Activated effector memory CD4-positive, alpha-beta T cell treated with anti-CD3 and anti-CD28 coated beads, Interleukin-2, amount 50 U/mL, for 16 hours (primary cell): Measurements from ENCODE around the gene TFEB.

Experiments used
- DNase-seq: peaks from one replicate; pipeline ENCODE4 v3.0.0-alpha.2; 2020

TFEB gene

DNA sequence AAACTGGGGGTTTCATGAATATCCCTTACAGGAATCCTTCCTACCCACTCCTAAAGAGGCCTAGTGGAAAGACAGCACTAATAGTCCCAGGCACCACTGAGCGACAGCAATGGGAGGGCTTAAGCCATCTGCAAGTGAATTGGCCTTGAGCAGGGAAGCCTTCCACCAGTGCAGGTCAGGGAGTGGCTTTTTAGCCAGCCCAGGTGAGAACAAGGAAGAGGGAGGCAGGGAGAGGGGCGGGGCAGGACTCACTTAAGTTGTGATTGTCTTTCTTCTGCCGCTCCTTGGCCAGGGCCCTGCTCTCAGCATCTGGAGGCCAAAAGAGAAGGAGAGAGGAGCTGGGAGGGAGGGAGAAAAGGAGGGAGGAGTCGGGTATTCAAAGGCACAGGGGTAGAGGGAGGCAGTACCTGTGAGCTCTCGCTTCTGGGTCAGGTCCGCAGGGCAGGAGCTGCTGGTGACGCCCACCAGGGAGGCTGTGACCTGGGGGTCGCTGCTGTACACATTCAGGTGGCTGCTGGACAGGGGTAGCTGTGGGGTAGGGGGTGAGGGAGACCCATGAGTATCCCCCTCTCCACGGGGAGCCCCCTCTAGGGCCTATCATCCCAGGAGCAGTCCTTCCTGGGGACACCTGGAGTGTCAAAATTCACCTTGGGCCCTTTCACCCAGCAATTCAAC, 47.8 kb downstream of the TFEB start:
- peak; percentile 57 for DNase-seq

DNA sequence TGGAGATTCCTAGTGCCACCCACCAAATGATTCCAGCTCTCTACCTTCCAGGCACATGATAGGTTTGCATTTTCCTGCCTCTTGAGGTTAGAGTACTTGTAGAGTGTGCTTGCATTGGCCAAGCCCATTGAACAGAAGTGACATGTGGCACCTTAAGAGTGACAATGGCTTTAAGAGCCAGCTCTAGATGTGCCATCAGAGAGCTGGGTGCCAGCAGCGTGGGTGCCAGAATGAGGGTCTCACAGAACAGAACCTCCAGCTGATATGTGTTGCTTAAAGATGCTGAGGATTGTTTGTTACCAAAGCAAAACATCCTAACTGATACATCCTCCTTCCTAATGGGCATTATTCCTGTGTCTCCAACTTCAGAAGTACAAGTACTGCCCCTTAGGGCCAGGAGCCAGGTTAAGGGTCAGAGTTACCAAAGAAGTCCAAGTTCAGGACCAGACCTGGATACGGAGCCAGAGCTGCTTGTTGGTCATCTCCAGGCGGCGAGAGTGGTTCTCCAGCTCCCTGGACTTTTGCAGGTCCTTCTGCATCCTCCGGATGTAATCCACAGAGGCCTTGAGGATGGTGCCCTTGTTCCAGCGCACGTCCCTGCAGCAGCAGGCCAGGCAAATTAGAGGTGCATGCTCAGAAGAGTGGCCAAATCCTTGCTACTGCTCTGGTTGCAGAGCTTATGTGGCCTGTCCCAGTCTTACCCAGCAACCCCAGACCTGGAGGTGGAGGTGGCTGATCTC, 49.6 kb downstream of the TFEB start:
- no peak for DNase-seq

DNA sequence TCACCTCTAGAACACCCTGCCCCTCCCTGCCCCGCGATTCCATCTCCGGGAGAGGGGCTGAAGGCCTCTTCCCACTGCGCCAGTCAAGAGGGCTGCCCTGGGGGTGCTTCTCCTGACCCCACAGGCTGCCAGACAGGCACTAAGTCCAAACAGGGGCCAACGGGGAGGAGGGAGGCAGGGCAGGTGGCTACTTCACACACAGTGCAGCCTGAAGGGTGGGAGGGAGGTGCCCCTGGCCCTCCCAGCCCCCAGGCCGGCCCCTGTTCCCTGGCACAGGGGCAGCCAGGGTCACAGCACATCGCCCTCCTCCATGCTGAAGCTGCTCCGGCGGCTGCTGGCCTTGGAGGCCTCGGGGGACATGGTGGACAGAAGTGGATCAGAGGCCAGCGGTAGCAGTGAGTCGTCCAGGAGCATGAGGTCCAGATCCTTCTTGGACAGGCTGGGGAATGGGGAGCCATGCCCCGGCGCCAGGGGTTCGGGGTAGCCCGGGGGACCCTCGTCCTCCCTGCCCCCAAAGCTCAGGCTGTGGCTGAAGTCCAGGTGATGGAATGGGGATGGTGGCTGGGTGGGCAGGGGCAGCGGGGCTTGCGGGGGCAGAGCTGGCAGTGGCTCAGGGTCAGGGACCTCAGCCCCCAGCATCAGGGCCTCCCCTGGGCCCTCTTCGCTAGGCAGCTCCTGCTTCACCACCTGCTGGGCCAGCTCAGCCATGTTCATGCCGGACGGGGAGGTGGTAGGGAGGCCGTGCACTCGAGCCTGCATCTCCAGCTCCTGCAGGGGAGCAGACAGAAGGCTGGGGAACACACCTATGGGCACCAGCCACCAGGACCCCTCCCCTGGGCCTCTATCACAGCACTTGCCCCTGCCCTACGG, 50.9 kb downstream of the TFEB start:
- peak; percentile 61 for DNase-seq

DNA sequence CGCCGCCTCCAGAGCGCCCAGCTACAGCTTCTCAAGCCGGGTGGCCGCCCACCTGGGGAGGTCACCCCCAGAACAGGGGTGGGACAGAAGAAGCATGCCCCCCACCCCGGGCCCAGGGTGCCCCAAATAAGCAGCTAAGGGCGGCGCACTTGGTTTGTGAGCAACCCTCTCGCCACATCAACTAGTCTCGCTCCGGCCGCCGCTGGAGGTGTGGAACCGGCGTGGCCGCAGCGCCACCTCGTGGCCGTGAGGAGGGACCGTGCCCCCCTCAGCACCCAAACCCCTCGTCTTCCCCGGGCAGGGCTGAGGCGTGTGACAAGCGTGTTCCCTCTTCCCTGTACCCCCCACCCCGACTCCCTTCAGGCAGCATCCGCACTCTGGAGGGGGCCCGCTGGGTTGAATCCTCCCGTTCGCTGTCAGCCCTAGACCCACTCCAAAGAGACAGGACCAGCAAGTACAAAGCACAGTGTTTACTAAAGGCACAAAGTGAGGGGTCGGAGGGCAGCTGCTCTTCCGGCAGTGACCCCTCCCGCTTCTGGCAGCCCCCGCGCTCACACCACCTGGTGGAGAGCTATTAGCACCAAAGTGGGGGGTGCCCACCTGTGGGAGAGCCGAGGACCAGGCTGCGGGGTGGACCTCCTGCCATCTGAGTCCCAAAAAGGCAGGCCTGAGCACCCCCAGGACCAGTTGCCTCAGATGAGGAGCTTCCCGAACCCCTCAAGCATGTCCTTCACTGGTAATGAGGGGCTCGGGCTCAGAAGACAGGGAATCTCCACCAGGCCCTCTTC, 51.7 kb downstream of the TFEB start:
- DNase-seq = peak; percentile 91

DNA sequence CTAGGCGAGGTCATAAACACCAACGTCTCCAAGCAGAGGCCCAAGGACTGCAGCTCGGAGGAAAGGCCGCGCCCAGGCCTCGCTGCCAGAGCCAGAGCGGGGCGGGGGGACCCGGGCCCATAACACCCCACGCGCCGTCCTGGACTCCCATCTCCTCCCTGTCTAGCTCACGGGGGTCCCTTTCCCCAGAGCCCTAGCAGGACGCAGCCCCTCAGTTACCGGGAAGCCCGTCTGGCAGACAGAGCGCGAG, 52.2 kb downstream of the TFEB start:
- DNase-seq = no peak

DNA sequence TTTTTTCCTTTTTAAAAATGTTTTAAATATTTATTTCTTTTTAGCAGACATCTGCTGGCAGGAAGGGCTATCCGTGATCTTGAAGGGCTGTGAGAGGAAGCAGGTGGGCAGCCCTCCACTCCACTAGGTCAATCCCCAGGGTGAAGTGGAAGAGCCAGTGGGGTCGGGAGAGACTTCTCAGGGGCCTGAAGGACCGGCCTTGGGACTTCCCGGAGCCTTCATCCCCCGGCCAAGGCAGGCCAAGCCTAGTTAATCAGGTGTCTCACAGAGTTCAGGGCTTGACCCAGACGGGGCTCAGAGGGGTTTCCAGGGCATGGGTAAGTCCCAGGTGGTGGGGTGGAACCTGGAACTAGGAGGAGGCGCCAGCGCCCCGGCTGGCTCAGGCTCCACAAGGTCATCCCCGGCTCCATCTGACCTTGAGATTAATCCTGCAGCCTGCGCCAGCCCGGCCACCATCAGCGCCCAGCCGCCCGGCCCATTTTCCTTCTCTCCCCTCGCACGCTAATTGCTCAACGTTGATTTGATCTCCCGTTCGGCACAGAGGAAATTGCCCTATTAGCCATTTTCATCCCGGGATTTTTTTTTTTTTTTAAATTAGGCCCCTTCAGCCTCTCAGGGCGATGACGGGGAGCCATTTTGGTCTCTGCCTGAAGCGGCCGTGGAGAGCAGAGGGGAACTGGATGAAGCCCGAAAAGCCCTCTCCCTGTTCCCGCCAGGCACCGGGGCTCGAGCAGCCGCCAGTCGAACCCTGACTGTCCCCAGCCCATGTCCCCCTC, 52.7 kb downstream of the TFEB start:
- peak; percentile 61 for DNase-seq

DNA sequence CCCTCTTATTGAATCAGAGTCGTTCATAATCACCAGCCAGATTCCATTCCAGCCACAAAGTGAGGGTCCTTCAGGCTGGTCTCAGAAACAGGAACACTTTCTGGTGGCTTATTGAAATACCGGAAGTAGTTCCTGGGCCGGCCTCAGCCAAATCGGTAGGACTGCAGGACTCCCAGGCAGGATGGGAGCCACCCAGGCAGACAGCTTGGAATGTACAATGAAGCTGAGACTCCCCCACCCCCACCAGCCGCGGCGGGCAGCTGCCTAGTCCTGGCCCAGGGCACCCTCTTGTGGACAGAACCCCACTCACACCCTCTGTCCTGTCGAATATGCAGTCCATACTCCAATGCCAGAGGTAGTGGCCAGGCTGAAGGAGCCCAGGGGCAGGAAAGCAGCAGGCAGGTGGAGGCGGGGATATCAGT, 53.3 kb downstream of the TFEB start:
- DNase-seq = peak; percentile 87

DNA sequence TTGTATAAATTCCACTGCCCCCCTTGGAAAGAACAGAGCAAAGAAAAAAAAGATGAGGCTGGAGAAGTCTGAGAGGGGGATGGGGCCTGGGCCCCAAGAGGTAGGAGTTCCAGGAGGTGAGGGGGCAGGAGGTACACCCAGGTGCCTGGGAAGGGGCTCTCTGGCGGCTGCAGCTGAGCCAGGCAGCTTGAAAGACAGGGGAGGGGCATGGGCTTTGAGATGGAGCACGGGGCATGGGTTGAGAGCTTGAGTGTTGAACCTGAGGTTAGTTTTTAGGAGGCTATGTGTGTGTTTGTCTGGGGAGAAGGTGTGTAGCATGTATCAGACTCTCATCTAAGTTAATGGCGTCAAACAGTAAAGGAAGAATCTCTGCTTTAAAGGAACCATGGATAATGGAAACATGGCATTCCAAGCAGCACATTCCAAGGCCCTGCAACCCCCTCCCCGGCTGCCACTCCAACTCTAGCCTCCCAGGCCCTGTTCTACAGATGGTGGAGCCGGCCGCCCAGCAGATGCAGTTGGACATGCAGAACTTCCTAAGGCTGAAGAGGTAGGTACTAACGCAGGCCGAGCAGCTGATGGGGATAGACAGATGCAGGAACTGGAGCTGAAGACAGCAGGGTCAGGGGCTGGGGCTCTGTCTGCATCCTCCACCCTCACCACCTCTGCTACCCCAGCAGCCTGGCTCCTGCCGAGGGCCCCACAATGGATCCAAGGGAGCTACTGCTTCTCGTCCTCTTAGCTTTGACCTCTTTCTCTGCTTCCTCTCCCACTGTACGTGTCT, 55.0 kb downstream of the TFEB start:
- peak; percentile 57 for DNase-seq

DNA sequence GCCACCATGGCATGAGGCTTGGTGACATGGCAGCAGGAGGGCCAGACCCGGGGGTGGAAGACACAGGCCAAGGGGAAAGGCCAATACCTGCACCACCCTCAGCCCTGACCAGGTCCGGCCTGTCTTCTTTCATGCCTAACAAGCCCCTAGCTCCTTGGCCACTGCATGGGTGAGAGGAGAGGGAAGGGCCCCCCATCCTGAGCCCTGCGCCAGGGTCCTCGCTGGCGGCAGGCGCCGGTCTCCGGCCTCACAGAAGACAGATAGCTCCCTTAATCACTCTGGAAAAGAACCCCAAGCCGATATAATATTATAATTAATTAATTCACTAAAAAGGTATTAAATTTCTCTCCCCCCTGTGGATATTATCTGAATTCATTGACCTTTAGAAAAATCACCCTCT, 55.7 kb downstream of the TFEB start:
- peak; percentile 39 for DNase-seq

DNA sequence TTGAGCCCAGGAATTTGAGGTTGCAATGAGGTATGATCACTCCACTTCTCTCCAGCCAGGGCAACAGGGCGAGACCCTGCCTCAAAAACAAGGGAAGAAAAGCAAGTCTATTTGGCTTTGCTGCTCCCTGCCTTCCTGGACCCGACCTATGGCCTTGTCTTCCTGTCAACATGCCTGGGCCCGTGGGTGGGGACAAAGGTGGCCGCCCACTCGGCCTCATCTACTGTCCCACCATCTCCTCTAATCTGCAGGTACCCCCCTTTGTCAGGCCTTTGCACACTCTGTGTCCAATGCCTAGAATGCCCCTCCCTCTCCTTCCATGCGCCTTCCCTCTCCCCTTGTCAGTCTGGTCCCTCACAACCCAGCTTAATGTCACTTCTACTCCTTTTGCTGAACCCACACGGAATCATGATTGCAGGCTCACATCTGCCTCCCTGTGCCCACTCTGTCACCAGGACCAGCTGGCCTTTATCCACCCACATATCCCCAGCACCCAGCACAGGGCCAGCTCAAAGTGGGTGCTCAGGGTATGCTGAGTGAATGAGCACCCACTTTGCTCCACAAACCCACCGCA, 56.8 kb downstream of the TFEB start:
- DNase-seq = peak; percentile 52

DNA sequence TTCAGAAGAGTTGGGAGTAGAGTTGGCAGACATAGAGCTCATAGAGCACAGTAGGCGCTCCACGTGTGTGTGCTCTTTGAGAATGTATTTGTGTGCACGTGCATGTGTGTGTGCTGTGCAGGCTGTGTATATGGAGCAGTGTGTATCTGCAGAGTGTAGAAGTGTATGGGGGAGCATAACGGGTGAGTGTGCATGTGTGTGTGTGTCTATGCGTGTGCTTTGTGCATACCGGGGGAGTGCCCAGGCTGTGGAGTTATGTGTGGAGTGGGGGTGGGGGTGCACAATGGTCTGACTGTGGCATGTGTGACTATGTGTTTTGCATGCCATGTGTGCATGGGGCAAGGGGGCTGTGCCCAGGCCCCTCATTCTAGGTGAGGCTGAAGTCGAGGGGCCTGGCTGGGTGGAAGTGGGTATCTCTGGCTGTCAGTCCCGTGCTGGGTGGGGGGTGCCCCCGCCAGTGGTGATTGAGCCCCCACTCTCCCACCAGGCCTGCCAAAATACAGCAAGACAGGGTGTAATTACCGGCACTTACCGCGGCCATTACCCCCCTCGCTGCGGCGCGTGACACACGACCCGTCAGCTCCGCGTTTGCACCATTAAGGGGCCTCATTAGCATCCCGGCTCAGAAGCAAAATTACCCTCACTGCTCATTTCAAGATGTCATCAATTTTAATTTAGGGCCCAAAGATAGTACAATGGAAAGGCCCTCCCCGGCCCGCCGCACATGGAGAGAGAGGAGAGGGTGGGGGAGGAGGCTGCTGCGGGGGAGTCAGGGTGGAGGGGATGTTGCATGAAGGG, 58.1 kb downstream of the TFEB start:
- peak; percentile 25 for DNase-seq

DNA sequence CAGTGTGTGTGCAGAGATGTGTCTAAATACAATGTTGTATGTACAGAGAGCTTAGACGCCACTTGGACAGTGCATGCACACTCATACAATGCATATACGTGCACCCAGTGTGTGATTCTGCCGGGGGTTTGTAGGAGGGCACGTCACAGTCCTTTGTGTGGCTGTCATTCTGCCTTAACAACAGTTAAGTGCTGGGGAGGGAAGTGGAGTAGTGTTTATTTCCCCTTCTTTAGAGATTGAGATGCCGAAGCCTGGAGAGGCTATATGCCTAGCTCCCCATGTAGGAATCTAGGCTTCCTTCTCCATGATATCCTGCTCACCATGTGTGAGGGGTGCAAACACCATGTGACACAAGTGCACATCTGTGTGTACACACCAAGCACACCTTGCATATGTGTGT, 59.0 kb downstream of the TFEB start:
- DNase-seq = peak; percentile 28

DNA sequence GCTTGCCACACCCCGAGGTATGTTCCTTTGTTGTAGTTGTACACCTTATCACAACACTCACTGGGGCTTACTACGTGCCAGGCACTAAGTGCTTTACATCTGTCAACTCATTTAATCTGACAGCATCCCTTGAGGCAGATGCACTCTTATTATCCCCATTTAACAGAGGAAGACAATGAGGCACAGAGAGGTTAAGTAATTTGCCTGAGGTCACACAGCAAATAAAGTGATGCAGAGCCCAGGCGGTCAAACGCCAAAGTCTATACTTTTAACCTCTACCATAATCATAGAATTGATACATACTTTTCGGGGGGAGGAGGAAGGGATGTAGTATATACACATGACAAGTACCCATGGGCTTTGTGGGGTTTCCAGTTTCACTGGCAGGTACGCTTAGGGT, 59.4 kb downstream of the TFEB start:
- DNase-seq = no peak

DNA sequence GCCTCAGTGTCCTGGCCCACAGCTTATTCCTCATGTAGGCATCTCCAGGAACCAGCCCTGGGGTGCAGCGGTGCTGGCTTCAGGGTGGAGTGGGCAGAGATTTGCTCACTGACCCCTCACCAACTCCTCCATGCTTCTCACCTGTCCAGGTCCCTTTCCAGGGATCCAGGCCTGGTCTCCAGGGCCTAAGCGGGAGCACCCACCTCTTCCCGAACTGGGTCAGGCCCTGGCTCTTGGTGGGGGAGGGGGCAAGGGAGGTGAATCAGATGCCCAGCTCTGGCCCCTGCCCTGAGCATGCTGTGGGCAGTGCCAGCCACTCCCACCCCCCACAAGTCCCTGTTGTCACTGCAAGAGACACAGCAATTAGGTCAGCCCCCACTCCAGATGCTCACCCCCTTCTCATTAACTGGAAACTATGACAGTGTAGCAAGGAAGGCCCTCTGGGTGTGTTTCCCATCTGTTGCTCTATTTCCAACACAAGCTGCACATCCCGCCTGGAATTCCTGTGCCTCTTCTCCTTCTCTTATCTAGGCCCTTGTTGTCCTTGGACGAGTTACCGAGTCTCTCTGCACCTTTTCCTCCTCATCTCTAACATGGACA, 60.1 kb downstream of the TFEB start:
- DNase-seq = peak; percentile 38

DNA sequence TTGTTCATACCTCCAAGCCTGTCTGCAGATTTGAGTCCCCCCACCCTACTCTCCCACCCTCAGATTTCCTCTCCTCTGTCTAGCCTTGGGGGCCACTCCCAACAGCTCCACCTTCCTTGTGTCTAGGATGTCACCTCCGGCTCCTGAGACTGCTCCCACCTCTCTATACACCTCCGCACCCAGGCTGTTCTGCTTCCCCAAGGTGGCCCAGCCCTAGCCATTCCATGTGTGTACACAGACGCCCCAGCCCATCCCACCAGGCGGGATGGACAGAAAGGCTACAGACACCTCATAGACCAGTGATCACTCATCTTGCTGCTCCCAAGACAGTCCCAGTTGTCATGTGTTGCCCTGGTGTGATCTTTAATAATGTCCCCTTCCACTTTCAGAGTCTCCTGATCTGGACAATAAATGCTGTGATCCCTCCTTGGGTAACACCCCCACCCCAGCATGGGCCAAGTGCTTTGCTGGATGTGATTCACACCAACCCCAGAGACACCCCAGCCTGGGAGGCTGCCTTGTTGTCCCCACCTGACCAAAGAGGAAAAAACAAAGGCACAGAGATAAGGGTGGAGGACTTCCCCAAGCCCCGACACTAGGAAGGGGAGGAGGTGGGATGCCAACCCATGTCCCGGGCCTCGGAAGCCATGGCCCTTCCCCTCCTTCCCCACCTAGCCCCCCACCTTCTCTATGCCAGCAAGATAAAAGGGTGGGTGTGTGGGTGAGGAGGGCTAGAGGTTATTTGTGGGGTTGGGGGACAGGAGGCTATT, 61.0 kb downstream of the TFEB start:
- DNase-seq = peak; percentile 45

DNA sequence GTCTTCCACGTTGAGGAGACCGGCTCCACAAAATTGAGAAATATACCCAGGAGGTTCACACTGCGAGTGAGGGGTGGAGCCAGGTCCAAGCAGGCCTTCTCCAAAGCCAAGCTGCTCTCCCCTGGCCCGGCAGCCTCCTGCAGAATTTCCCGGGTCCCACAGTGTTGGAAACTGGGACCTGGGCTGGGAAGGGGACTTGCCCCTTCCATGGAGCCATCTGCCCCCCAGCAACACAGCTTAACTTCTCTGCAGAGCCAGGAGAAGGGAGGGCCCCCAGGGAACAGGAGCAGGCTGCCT, 61.8 kb downstream of the TFEB start:
- peak; percentile 12 for DNase-seq

DNA sequence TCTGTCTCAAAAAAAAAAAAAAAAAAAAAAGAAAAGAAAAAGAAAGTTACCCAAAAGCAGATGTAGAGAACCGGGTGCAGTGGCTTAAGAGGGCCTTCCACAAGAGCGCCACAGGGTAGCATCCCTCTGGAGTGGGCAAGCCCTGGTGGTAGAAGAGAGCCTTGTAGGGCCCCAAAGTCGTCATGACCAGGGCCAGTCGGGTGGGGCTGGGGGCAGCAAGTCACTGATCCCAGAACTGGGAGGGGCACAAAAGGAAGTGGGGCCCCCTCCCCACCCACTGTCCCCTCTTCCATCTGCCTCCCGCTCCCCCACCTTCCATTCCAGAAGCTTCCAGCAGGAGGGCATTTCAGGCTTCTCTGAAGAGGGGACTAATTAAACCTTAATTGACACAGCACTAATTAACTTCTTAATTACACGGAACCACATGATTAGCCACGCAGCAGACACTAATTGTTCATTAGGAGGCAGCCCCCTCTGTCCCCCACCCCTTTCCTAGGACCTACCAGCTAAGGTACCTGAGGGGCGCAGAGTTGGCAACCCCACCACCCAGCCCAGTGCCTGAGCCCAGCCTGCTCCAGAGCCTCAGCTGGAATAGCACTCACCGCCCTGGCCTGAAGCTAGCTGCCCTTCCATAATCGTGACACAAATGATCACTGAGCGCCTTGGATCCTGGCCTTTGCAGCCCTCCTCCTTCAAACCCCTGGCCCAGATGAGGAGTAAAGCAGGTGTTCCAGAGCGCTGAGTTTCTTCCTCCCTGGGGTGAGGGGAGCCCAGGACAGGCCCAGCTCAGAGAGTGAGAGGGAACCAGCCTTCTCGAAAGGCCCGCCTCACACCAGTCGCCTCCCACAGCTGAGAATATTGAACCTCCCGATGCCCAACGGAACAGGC, 62.3 kb downstream of the TFEB start:
- peak; percentile 55 for DNase-seq

DNA sequence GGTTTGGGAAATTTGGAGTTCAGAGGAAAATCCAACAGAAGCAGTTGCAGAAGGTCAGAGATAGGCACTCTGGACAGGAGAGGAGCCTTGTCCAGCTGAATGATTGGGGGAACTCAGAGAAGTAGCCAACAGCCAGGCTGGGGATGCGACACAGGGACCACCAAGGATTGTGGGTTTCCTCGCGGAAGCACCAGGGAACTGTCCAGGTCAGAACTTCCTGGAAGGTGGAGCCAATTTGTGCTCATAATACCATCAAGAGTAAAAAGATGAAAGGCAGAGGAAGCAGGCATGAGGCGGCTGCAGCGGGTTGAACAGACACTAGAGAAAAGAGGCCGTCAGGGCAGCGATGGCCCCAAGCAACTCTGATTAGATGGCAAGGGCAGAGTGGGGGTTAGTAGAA, 63.4 kb downstream of the TFEB start:
- no peak for DNase-seq
